ENCODE results near the gene ATOX1.
"Not testable (repeated sequence)": the region's sequence is repeated elsewhere in the genome, so short reads cannot be mapped to it uniquely, and the experiment has no call there.

Gene ATOX1, protein sequence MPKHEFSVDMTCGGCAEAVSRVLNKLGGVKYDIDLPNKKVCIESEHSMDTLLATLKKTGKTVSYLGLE

DNA sequence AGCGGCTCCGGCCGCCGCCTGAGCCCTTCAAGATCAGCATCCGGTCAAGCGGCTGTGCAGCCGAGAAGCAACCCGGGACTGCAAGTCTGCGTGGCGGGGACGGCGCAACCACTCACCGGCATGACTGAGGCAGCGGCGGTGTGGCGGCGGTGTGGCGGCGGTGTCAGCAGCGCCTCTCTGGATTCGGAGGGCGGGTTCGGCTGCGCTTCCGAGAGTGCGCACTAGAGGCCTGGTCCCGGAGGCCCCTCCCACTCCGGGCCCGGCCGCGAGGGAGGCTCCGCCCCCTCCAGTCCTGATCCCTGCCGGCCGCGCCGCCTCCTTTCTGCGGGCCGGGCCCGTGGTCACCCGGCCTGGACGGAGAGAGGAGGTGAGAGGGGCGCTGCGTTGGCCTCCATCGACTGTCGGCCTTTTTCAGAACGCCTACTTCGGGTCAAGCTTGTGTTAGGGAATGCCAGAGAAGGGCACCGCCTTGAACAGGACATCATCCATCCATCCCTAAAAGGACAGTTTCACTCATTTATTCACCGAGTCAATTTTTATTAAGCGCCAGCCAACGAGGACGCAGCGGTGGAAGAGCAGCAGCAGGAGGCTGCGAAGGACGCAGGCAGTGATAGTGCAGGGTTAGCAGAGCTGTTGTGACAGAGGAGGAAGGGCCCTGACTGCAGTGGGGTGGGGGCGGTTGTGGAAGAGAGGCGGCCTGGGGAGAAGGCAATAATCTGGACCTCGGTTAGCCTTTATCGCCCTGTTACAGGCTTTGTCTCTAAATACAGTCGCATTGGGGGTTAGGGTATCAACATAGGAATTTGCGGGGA lies at the start of gene ATOX1:
TSS of gene ATOX1 (minus strand) at position 202 of the 812 bp plus-strand sequence. CDS start at position 122, 80 bp downstream.
- peak; percentile 60 for DNase-seq

DNA sequence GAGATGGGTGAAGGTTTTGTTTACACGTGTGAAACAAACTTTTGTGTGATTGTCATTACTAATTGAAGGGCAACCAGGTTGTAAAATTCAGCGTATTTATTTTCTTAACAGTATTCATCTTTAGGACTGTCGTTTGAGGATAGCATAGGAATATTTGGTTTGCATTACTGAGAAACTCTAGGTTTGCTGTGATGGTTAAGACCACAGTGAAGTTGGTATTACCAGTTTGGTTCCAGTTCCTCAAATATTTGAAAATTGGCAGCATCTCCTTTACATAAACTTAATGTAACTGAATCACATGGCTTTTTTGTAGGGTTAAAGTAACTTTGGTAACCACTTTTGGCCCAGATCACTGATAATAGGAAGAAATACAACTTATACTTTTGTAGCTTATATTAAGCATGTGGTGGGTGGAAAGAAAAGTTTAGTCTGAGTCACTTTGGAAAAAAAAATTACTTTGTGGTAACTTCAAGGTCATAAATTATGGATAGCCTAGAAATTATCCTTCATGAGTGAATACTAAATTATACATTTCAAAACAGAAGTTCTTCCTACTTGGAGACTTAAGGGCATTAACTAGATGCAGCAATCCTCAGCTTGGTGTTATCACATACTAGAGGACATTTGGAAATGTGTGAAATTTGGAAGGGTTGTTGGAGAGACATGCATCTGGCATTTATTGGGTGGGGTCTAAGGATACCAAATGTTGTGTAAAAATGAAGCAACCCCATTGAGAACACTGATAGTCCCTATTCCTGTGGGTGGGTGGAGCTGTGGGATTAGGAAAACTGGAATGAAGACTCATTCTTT lies 47.2 kb upstream of the ATOX1 start:
- no peak for DNase-seq

DNA sequence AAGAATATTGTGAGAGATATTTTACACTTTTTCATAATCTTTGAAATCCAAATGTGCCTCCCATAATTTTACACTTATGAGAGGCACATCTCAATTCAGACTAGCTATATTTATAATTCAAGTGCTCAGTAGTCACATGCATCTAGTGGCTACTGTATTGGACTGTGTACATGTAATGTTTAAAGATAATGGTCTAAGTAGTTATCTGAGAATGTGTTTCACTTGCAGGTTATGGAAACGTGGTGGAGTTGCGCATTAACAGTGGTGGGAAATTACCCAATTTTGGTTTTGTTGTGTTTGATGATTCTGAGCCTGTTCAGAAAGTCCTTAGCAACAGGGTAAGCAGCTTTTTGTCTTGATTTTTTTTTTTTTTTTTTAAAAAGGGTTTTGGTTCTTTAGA lies 42.1 kb upstream of the ATOX1 start:
- no peak for DNase-seq

DNA sequence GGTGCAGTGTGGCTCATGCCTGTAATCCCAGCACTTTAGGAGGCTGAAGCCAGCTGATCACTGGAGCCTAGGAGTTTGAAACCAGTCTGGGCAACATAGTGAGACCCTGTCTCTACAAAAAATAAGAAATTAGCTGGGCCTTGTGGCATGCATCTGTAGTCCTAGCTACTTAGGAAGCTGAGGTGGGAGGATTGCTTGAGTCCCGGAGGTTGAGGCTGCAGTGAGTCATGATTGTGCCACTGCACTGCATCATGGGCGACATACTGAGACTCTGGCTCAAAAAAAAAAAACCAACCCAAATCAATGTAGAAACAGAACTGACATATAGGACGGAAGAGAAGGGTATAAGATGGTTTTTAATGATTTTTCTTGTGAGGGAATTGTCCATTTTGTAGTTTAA lies 41.0 kb upstream of the ATOX1 start:
- no peak for DNase-seq

DNA sequence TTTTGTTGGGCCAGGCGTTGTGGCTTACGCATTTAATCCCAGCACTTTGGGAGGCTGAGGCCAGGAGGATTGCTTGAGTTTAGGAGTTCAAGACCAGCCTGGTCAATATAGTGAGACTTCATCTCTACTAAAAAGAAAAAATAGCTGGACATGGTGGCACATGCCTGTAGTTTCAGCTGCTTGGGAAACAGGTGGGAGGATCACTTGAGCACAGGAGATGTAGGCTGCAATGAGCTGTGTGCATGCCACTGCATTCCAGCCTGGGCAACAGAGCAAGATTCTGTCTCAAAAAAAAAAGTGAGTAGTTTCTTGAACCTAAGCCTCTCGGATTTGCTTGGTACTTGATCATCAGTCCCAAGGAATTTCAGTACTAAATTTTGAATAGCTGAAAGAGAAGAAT lies 40.2 kb upstream of the ATOX1 start:
- DNase-seq = no peak

DNA sequence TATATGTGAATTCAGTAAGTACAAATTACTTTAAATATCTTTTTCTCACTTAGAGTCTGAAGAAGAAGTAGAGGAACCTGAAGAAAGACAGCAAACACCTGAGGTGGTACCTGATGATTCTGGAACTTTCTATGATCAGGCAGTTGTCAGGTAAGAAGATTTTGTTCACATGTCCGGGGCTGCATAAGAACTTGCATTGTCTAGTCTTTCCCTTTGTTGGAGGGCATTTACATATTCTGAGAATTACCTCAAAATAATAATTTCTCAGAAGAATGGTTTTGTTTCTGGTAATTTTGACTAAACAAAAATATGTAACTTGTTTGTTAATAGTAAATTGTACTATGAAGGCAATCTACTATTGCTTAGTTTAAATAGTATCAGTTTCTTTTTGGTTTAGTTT lies 37.0 kb upstream of the ATOX1 start:
- DNase-seq = no peak

DNA sequence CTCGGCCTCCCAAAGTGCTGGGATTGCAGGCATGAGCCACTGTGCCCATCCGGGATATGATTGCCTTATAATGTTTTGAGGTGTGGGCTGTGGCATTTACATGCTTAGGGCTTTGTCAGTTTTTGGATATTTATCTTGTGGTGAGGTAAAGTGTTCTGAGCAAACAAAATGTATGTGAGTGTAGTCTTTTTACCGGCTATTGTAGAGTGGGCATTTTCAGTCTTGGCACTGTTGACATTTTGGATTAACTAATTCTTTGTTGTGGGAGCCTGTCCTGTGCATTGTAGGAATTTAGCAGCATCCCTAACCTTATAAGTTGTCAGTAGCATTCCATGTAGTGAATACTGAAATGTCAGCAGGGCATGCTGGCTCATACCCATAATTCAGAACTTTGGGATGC lies 34.9 kb upstream of the ATOX1 start:
- DNase-seq = no peak

DNA sequence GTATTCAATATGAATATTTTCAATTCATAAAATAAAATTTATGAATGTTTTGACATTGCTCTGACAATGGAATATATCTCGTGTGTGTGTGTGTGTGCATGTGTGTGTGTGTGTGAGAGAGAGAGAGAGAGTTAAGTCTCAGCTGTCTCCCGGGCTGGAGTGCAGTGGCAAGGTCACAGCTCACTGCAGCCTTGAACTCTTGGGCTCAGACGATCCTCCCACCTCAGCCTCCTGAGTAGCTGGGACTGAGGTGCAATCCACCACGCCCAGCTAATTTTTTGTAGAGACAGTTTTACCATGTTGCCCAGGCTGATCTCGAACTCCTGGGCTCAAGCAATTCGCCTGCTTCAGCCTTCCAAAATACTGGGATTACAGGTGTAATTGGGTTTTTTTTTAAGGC lies 29.4 kb upstream of the ATOX1 start:
- no peak for DNase-seq

DNA sequence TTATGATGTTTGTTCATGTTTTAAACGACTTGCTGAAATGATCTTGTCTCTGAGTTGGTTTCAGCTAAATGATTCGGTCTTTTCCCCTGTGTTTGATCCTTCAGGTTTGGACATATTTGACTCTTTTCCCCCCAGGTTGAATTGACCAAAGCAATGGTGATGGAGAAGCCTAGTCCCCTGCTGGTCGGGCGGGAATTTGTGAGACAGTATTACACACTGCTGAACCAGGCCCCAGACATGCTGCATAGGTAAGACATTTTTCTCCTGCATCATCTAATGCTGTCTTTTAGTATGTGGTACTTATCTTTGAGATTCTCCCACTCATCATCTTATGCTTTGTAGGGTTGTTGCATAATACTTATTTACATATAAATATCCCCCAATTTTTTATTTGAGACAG lies 28.0 kb upstream of the ATOX1 start:
- DNase-seq = no peak

DNA sequence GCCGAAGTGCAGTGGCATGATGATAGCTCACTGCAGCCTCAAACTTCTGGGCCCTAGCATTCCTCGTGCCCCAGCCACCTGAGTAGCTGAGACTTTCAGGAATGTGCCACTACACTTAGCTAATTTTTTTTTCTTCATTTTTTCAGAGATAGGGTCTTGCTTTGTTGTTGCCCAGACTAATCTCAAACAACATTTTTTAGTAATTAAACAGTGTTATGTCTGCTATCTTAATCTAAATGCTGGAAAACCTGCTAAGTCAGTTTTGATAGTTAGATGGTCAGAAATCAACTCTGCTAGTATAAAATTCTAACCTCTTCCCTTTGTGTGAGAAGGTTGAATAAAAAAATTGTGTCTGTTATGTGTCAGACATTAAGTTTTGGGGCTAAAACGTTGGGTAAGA lies 25.7 kb upstream of the ATOX1 start:
- no peak for DNase-seq

DNA sequence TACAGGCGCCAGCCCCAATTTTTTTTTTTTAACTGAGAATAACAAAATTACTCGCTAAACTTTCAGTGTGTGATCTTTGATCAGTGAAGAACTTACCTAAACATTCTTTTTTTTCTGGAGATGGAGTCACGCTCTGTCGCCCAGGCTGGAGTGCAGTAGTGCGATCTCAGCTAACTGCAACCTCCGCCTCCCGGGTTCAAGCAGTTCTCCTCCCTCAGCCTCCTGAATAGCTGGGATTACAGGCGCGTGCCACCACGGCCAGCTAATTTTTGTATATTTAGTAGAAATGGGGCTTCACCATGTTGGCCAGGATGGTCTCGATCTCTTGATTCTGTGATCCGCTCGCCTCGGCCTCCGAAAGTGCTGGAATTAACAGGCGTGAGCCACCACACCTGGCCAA lies 25.2 kb upstream of the ATOX1 start:
- not testable (repeated sequence) for DNase-seq

DNA sequence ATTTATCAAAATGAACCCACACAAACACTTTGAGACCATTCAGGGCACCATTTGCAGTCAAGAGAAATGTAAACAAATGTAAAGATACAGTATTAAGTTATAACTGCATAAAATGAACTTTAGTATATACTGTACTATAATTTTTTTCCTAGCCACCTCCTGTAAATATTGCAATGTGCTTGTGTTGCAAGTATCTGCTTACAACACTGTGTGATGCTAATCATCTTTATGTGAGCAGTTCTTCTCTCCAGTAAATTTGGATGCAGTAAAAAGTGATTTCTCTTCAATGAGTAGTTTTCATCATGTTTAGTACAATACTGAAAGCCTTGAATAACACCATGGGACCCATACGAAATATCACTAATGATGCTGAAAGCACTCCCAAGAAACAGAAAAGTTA lies 22.8 kb upstream of the ATOX1 start:
- DNase-seq = no peak

DNA sequence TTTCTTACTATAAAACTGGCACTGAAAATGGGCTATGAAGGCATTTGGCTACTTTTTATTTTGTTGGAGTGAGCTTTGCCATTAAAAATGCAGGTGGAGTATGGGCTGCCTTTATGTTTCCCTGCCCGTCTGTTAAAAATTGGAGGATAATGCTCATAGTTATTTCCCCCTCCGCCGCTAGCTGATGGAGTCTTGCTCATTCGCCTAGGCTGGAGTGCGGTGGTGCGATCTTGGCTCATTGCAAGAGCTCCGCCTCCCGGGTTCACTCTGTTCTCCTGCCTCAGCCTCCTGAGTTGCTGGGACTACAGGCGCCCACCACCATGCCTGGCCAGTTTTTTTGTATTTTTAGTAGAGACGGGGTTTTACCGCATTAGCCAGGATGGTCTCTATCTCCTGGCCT lies 21.9 kb upstream of the ATOX1 start:
- DNase-seq = no peak

DNA sequence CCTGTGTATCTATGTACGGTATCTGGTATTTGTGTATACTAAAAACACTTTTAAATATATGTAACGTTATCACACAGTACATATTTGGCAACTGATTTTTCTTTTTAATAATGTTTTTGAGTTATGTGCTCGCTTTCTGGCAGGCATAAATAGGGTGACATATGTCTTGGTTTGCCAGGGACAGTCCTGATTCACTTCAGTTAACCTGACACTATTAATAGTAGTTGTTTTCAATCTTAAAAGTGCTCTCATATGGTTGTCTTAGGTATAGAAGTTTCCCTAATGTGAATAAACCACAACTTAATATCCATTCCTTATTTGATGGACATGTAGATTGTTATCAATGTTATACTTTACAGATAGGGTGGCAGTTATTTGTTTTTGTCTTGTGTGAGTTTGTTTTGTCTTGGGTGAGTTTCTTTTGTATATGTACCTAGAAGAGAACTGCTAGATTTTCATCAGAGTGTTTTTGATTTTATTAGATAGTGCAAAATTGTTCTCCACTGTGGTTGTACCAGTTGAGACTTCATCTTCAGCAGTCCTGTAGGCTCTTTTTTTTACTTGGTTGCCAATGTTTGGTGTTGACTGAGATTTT lies 21.2 kb upstream of the ATOX1 start:
- no peak for DNase-seq

DNA sequence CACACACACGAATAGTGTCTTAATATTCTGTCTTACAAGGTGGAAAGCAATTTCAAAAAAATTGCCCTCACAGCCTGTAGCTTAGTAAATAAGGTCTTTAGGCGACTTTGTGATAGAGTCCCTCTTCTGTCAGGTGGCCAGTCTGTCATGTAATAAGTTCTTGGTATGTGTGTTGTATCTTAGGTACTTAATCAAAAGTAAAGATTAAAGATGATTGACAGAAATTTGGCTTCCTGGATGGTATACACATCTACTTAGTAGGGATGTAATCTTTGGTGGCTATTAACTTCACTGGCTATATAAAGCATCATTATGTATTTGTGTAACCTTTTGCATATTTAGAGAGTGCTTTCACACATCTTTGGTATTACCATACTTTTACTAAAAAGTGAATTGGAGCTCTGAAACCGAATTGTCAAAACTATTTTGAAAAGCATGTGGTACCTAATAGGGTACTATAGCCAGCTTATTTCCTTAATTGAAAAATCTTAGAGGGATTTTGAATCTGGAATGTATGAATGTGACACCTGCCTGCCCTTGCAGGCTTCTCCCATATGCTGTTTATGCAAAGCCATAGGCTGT lies 16.7 kb upstream of the ATOX1 start:
- no peak for DNase-seq

DNA sequence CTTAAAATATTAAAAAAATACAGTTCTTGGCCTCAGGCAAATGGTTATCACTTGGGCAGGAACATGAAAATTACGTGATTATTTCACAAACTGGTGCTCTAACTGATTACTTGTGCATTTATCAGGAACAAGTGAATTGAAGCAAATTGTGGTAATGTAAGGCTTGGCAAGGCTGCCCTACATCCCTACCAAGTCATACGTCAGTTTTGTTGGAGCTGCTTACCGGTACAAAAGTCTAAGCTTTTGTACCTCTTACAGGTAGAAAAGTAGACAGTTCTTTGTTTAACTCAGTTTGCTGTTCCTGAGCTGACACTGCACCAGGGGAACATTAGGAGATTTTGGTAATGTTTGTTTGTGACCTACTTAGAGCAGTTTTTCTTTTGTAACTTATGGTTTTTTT lies 15.5 kb upstream of the ATOX1 start:
- DNase-seq = no peak

DNA sequence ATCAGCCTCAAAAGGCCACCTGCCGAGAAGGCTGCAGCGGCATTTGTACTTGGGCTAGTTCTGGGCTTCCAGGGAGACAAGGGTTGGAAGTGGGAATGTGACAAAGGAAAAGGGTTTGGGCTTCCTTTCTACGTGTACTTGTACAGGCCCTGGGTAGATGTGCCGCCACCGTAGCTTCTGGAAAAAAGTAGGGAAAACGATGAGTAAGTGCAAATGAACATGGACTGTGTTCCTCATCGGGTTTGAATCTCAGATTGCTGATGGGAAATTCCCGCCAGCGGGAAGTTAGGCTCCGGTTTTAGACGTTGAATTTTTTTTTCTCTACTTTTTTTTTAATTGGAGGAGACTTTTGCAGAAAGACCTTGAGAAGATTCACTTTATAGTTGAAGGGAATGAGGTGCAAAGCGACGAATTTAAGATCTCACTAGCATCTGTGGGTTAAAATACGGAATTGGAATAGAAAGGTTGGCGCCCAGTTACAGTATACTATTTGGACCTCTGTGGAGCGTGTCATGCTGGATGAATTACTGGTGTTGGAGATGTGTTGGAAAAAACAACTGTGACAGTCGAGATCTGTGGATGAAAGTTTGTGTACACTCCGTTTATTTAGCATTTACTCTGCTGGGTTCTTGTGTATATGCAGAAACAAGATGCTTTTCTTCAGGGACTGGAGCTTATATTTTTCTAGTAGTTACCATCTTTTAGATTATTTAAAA lies 14.6 kb upstream of the ATOX1 start:
- no peak for DNase-seq

DNA sequence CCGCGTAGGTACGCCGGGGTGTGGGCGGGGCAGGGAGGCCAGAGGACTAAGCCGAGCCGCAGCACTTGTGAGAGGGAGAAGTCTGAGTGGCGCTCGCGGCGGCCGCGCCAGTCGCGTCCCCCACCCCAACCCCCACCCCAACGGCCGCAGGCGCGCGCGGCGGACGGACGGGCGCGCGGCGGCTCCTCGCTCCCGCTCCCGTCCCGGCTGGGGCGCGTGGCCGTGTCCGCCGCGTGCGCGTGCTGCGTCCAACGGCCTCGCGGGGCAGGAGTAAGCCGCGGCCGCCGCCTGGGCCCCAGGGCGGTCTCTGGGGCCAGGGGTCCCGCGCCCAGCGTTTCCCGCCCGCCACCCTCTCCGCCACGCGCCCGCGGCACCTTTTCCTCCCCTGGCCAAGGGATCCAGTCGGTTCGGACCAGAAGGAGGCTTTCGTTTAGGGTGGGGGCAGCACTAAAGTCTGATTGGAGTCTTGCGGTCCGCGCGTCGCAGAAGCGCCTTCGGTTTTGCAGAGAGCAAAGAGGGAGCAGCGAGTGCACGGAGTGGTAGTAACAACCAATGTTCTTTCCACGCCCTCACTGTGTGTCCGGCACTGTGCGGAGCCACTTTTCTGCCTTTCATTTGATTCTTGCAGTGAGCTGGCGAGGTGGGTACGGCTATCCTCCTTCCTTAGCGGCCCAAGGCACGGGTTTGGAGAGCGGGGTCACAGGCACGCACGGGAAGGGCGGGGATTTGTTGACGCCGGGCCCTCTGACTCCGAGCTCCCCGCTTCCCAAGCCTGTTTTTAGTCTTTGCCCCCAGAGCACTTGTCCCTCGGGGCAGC lies 13.8 kb upstream of the ATOX1 start:
- no peak for DNase-seq

DNA sequence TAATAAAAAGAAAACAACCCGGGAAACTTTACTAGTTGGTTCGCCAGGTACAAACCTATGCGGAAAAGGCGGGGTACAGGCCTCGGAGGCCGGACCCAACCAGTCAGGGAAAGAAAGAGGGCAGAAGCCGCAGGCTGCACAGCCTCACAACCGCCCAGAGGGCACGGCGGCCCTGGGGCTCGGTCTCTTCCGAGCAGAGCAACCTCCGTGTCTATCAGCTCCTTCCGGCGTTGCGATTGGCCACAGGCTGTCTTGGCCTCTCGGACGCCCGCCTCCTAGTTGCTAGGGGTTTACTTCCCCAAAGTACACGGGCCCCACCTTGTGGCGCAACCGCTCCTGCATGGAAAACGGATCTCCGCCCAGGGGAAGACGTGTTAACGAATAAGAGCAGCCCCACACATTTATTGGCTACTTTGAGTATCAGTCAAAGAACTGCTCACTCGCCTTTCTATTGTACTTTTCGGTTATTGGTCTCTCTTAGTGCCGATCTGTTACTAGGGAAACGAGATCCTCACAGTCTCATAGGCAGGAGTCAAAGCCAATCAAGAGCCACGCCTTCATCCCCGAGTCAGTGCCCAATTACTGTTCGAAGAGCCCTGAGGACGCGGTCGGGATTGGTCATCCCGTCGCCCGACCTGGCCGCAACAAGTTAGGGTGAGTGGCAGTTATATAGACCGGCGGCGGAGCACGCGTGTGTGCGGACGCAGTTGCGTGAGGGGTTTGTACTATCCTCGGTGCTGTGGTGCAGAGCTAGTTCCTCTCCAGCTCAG lies 13.0 kb upstream of the ATOX1 start, which contains the start of gene G3BP1:
TSS of gene G3BP1 (plus strand) at position 696 of the 770 bp plus-strand sequence. CDS start 14,667 bp downstream, outside the sequence.
- peak; percentile 97 for DNase-seq

DNA sequence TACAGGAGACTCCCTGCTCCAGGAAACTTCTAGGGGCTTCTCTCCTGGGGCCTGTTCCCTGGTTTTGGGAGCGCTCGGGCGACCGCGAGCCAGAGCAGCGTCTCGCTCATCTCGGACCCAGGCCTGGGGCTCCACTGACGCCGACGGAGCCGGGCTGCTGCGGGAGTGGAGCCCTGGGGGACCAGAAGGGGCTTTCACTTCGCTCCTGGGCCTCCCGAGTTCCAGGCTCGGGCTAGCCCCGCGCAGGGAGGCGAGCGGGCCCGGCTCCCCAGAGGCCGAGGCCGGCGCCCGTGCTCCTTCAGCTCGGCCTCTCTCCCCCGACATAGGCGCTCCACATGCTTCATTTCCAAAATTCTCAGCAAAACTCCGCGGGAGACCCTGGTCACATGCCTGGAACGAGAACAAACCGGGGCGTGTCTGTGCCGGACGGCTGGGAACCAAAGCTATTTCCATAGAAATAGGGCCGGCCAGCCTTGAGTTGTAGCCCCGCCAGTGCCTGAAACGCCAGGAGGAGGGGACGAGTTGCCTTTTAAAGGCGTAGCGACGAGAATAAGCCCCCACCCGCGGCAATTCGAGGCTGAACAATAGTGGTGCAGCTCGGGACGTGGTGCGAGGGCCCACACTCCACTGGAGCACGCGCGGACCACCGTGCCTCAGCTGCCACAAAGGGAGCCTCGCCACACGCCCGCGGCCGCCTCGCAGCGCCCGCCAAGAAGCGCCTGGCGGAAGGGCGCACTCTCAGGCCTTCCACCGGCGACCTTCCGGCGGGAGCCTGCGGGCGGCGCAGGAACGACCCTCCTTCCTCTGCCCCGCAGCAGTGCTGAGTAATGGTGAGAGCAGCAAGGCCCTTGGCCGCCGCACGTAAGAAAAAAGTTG lies 12.2 kb upstream of the ATOX1 start:
- peak; percentile 16 for DNase-seq
